ENCODE data around the gene EPGN.

- no peak for TF ChIP-seq CTCF (conservative IDR thresholded peaks at IDR 0.05 in 1 of 2, IDR thresholded peaks at IDR 0.05 in 1 of 2; ENCODE audit: extremely low read depth in 1 of 2, insufficient read depth in 1 of 2, low read depth in 1 of 2, low read length in 2 of 2)
- no peak for TF ChIP-seq EZH2 (IDR thresholded peaks at IDR 0.05; ENCODE audit: borderline replicate concordance, low read length)
These were observed 31.2 kb downstream of the EPGN start for GRCh38 chr4:74339501-74339900.
